HEK293 (cell line): Measurements from ENCODE around the gene ERCC6L.

Experiments
- CTCF ChIP-seq: fragments of 450-650 bp; formaldehyde crosslinking; IDR thresholded peaks from 2 replicates; pipeline ENCODE4 v1.5.1; 2016; ENCODE audit warnings: missing biosample characterization, missing genetic modification characterization
- ZBTB49 ChIP-seq: fragments of 450-650 bp; formaldehyde crosslinking; IDR thresholded peaks from 2 replicates; pipeline ENCODE4 v1.5.1; 2016; ENCODE audit warnings: missing biosample characterization, missing genetic modification characterization, low read depth
- ZNF677 ChIP-seq: fragments of 450-650 bp; IDR thresholded peaks from 2 replicates; pipeline ENCODE4 v1.5.0; 2018; ENCODE audit warnings: missing biosample characterization, mild to moderate bottlenecking, missing genetic modification characterization, moderate library complexity

DNA sequence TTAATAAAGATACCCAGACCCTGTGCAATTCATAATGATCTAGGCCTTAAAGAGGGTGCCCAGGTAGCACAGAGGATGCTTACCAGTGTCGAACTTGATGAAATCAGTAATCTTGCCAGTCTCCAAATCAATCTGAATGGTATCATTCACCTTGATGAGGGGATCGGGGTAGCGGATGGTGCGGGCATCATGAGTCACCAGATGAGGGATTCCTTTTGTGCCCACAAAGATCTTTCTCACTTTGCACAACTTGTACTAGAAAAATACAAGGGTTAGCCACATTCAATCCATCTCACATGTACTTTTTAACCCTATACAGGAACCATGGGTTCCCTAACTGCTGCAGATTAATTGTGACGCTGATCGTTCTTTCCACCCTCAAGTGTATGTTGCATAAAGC is 34.9 kb upstream of the ERCC6L start:
- TF ChIP-seq CTCF (tag by site-specific recombination): no peak
- TF ChIP-seq ZNF677: no peak
- TF ChIP-seq ZBTB49 (tag by site-specific recombination): no peak
